Measurements from ENCODE around the gene C11orf86.

DNA sequence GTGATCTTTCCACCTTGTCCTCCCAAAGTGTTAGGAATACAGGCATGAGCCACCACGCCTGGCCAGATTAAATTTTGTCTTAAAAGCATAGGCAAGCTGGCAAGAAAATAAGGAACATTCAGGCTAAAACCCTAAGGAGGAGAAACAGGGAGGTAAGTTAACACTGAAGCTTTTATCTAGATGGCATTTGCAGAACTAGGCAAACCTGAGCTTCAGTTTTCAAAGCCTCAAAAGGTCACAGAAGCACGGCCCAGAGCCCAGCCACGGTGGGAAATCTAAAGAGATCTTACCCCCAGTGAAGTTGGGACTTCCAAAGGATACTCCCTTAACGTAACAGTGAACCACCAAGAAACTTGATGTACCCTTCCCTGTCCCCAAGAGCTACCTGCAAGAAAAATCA, 45.4 kb upstream of the C11orf86 start:
- TF ChIP-seq, protein P1, sequence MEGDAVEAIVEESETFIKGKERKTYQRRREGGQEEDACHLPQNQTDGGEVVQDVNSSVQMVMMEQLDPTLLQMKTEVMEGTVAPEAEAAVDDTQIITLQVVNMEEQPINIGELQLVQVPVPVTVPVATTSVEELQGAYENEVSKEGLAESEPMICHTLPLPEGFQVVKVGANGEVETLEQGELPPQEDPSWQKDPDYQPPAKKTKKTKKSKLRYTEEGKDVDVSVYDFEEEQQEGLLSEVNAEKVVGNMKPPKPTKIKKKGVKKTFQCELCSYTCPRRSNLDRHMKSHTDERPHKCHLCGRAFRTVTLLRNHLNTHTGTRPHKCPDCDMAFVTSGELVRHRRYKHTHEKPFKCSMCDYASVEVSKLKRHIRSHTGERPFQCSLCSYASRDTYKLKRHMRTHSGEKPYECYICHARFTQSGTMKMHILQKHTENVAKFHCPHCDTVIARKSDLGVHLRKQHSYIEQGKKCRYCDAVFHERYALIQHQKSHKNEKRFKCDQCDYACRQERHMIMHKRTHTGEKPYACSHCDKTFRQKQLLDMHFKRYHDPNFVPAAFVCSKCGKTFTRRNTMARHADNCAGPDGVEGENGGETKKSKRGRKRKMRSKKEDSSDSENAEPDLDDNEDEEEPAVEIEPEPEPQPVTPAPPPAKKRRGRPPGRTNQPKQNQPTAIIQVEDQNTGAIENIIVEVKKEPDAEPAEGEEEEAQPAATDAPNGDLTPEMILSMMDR (IDR thresholded peaks at IDR 0.05): no peak
- TF ChIP-seq POLR2A (IDR thresholded peaks at IDR 0.05): no peak

Data from right lobe of liver (tissue), 4 donors.